ENCODE data around the gene ZNF423. TPM values are rescaled to one million over a fixed set of nuclear protein-coding genes. Genes with fewer than 3 reads are reported as not detected.

ZNF423 gene
- total RNA-seq, 3 donors from 2014 or later (not counting 1 experiment from before 2014, with no cell fraction given) = not detected

GRCh38 chr16:49542946-49543630 is 312.8 kb downstream of the ZNF423 start:
- intact Hi-C loops (cut with micrococcal nuclease) = no loop called here
- no peak for TF ChIP-seq CTCF (IDR thresholded peaks at IDR 0.05)
- H3K27ac Mint-ChIP-seq = no peak overlapping the region
- H3K4me1 Mint-ChIP-seq = no peaks in the 10 kb centered on the region
- H3K27me3 Mint-ChIP-seq (ENCODE audit: low read depth in 2 of 2) = no peaks in the 10 kb centered on the region
- H3K36me3 Mint-ChIP-seq = no peaks in the 10 kb centered on the region
- DNase-seq (no peak), ATAC-seq (no peak)
- no peak overlapping the region for H3K27ac ChIP-seq (ENCODE audit: low read length)
- no peaks in the 10 kb centered on the region for H3K9me3 Mint-ChIP-seq
- H3K4me3 Mint-ChIP-seq = no peak overlapping the region
- H3K4me3 ChIP-seq (ENCODE audit: low read length) = no peak overlapping the region
- no peaks in the 10 kb centered on the region for H3K9me3 ChIP-seq (ENCODE audit: control insufficient read depth, insufficient read depth, low read length)
- no peaks in the 10 kb centered on the region for H3K36me3 ChIP-seq (ENCODE audit: control insufficient read depth, insufficient read depth, low read length)
- WGBS (ENCODE audit: insufficient coverage) = 88% methylated on average over 13 of the region's 13 CpGs
- no peaks in the 10 kb centered on the region for H3K27me3 ChIP-seq (ENCODE audit: control insufficient read depth, insufficient read depth, low read length)
- H3K4me1 ChIP-seq (ENCODE audit: control insufficient read depth, insufficient read depth, low read length) = no peaks in the 10 kb centered on the region

GRCh38 chr16:49542391-49542891 is 313.5 kb downstream of the ZNF423 start:
- no peaks in the 10 kb centered on the region for H3K27me3 ChIP-seq (ENCODE audit: control insufficient read depth, insufficient read depth, low read length)
- Mint-ChIP-seq H3K27ac (no peak overlapping the region), H3K9me3 (no peaks in the 10 kb centered on the region), H3K27me3 (ENCODE audit: low read depth in 2 of 2) (no peaks in the 10 kb centered on the region), H3K36me3 (no peaks in the 10 kb centered on the region), H3K4me1 (no peaks in the 10 kb centered on the region), H3K4me3 (no peak overlapping the region)
- ATAC-seq (no peak), DNase-seq (no peak)
- TF ChIP-seq CTCF (IDR thresholded peaks at IDR 0.05) = no peak
- H3K27ac ChIP-seq (ENCODE audit: low read length) = no peak overlapping the region
- H3K36me3 ChIP-seq (ENCODE audit: control insufficient read depth, insufficient read depth, low read length) = no peaks in the 10 kb centered on the region
- 90% methylated on average over 9 of the region's 9 CpGs for WGBS (ENCODE audit: insufficient coverage)
- no peaks in the 10 kb centered on the region for H3K9me3 ChIP-seq (ENCODE audit: control insufficient read depth, insufficient read depth, low read length)
- no peak overlapping the region for H3K4me3 ChIP-seq (ENCODE audit: low read length)
- no peaks in the 10 kb centered on the region for H3K4me1 ChIP-seq (ENCODE audit: control insufficient read depth, insufficient read depth, low read length)
- intact Hi-C loops (cut with micrococcal nuclease) = no loop called here

- H3K4me3 Mint-ChIP-seq = no peak overlapping the region
- H3K27me3 Mint-ChIP-seq (ENCODE audit: low read depth in 2 of 2) = peaks cover 0 to 3% of the 10 kb centered on the region in 2 donors
- ATAC-seq (no peak), DNase-seq (no peak)
- WGBS (ENCODE audit: insufficient coverage) = 86% methylated on average over 2 of the region's 2 CpGs
- Histone ChIP-seq H3K4me1 (ENCODE audit: control insufficient read depth, insufficient read depth, low read length) (no peaks in the 10 kb centered on the region), H3K27me3 (ENCODE audit: control insufficient read depth, insufficient read depth, low read length) (no peaks in the 10 kb centered on the region), H3K27ac (ENCODE audit: low read length) (no peak overlapping the region), H3K36me3 (ENCODE audit: control insufficient read depth, insufficient read depth, low read length) (no peaks in the 10 kb centered on the region), H3K9me3 (ENCODE audit: control insufficient read depth, insufficient read depth, low read length) (no peaks in the 10 kb centered on the region), H3K4me3 (ENCODE audit: low read length) (no peak overlapping the region)
- no peaks in the 10 kb centered on the region for H3K4me1 Mint-ChIP-seq
- H3K27ac Mint-ChIP-seq = no peak overlapping the region
- H3K9me3 Mint-ChIP-seq = no peaks in the 10 kb centered on the region
- no peaks in the 10 kb centered on the region for H3K36me3 Mint-ChIP-seq
- TF ChIP-seq CTCF (IDR thresholded peaks at IDR 0.05) = no peak
- intact Hi-C loops (cut with micrococcal nuclease) = no loop called here
Observed at GRCh38 chr16:49540836-49541235, 315.1 kb downstream of the ZNF423 start.

- intact Hi-C loops (cut with micrococcal nuclease) = no loop called here
- H3K27me3 ChIP-seq (ENCODE audit: control insufficient read depth, insufficient read depth, low read length) = no peaks in the 10 kb centered on the region
- ATAC-seq (no peak), DNase-seq (no peak)
- 78% methylated on average over 4 of the region's 4 CpGs for WGBS (ENCODE audit: insufficient coverage)
- H3K4me1 ChIP-seq (ENCODE audit: control insufficient read depth, insufficient read depth, low read length) = no peaks in the 10 kb centered on the region
- H3K27me3 Mint-ChIP-seq (ENCODE audit: low read depth in 2 of 2) = peaks cover 0 to 5% of the 10 kb centered on the region in 2 donors
- no peaks in the 10 kb centered on the region for H3K36me3 Mint-ChIP-seq
- no peak overlapping the region for H3K4me3 Mint-ChIP-seq
- H3K9me3 Mint-ChIP-seq = no peaks in the 10 kb centered on the region
- H3K36me3 ChIP-seq (ENCODE audit: control insufficient read depth, insufficient read depth, low read length) = no peaks in the 10 kb centered on the region
- TF ChIP-seq CTCF (IDR thresholded peaks at IDR 0.05) = no peak
- no peaks in the 10 kb centered on the region for H3K9me3 ChIP-seq (ENCODE audit: control insufficient read depth, insufficient read depth, low read length)
- H3K27ac Mint-ChIP-seq = no peak overlapping the region
- H3K27ac ChIP-seq (ENCODE audit: low read length) = no peak overlapping the region
- H3K4me1 Mint-ChIP-seq = no peaks in the 10 kb centered on the region
- H3K4me3 ChIP-seq (ENCODE audit: low read length) = no peak overlapping the region
Observed at GRCh38 chr16:49539758-49540157, 316.2 kb downstream of the ZNF423 start.
